Stimulated activated CD8-positive, alpha-beta memory T cell treated with anti-CD3 and anti-CD28 coated beads, Interleukin-15, amount 100 ng/mL, for 1 hour (primary cell): ENCODE measurements around the gene SETMAR.

ENCODE experiments used
- DNase-seq: peaks from one replicate; pipeline ENCODE4 v3.0.0-alpha.2; 2020; ENCODE audit warnings: low read depth

The SETMAR gene

DNA sequence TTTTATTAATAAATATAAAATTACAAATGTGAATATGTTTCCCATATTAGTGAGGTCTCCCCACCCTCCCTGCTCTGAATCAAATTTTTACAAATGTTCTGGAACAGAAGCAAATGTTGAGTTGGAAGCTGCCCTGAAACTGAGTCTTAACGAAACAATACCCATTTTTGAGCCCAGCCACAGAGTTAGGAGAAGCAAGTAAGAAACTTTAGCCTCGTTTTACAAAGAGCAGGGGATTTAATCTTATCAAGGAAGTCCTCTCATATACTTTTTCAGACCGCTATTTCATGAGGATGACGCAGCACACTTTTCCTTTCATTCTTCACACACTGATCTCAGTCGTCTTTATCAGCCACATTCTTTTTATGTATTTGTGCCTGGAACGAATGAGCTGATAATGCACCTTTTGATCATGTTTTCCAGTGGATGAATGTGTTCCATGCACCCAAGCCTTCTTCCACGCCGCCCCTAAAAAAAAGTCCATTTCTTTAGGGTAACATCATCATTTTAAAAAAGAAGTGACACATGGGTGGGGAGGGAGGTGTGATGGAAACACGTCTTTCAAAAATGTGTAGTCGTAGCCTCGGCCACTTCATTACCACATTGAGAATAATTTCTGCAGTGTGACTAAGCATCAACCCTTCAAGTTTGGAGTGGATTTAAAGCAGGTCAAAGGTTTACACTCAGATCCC is 48.1 kb downstream of the SETMAR start:
- no peak for DNase-seq

DNA sequence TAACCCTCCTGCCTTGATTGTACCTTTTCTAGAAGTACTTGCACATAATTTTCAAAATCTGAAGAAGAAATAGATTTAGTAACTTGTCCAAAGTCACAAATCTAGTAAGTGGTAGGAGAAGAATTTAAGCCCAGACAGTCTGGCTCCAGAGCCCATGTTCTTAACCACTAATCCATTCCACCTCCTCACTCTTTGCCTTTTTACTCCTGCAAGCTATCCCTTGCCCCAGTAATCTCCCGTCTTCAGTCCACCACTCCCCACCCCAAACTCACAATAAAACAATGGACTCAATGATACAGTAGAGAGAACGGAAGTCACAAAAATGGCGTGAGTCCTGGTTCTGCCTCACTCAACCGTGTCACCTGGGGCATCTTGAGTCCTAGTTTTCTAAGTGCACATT is 48.7 kb downstream of the SETMAR start:
- no peak for DNase-seq

GRCh38 chr3:4355401-4356219 is 52.4 kb downstream of the SETMAR start:
- no peak for DNase-seq

GRCh38 chr3:4356220-4356540 is 53.0 kb downstream of the SETMAR start:
- no peak for DNase-seq

DNA sequence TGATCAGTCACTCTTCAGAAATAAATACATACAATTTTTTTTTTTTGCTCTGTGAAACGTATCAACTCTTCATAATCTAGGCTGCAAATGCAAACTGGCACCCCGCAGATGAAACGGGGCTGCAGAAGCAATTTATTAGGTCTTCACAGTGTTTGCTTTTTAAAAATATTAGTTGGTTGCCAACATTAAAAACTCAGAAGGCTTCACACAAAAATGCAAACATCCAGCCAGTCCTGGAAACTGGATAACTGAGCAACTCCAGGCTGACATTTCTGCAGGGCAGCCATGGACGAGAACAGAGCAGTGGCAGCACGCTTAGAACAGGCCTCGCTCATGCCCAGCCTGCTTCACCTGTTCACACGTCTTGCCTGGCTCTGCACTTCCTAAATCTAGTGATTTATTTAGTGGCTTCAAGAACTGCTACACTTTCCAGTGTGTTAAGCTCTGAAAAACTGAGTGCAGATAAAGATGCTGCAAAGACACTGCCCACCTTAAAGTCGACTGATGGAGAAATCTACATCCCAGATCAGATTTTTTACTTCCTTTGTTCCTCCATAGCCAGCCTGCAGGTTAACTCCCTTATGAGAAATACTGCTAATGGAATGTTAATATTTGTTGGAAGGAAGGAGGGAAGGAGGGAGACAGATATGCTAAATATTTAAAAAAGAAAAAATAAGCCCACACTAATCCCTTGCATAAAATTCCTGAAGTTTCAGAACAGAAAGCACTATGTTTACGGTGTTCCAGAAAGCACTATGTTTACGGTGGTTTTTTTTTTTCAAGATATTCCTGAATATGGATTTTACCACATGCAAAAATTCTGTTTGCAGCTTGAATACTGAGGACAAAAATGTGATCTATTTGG is 53.6 kb downstream of the SETMAR start:
- DNase-seq = no peak

DNA sequence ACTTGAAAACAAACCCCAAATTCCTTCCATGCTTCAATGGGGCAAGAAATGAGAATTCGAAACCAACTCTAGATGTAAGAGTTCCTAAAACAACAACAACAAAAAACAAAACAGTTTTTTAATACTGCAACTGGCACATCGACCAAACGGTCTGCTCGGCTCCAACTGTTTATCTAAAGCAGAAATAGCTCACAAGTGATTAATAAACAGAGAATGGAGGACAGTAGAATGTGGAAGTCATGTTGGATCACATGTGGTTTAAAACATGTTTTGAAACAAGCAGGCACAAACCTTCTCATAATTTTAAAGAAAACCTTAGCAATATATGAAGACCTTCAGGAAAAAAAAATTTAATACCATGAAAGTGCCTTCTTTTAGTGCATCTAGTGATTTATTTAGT is 55.1 kb downstream of the SETMAR start:
- DNase-seq = no peak

DNA sequence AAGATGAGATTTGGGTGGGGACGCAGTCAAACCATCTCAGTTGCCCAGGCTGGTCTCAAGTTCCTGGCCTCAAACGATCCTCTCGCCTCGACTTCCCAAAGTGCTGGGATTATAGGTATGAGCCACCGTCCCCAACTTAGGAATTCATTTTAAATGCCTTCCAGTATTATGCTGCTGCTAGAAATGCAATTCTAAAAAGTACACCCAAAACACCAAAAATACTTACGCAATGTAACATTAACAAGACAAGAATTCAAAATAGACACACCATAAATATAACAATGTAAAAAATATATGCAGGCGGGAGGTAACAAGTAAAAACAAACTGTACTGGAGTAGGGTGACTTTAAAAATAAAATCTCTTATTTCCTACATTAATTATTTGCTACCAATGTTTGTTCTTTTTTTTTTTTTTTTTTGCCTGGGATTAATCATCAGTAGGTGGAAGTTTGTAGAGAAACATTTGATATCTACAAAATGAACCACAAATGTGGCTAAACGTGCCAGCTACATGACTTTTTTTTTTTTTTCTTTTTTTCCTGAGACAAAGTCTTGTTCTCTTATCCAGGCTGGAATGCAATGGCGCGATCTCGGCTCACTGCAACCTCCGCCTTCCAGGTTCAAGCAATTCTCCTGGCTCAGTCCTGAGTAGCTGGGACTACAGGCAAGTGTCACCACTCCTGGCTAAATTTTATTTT is 56.8 kb downstream of the SETMAR start:
- DNase-seq = no peak

- no peak for DNase-seq
These were observed 57.6 kb downstream of the SETMAR start for GRCh38 chr3:4360817-4361216.

- no peak for DNase-seq
These were observed 59.4 kb downstream of the SETMAR start for GRCh38 chr3:4362523-4362922.
